Thymus (tissue), 14 donors: ENCODE results near the gene MTLN. TPM values are rescaled to one million over a fixed set of nuclear protein-coding genes. Genes with fewer than 3 reads are reported as not detected.
"Not testable (repeated sequence)": the region's sequence is repeated elsewhere in the genome, so short reads cannot be mapped to it uniquely, and the experiment has no call there.

ENCODE experiments used
- DNase-seq, 9 donors: peaks; one replicate each; pipeline ENCODE4 v3.0.0-alpha.2; 2013; ENCODE audit warnings: low spot score in 9 of 9, low read depth in 6 of 9, missing footprints in 1 of 9
- H3K27ac ChIP-seq, 2 donors: one replicate each; pipeline ENCODE4 v1.5.1; 2013; ENCODE audit warnings: control low read depth in 1 of 2, low read depth in 1 of 2, low read length in 1 of 2, mild to moderate bottlenecking in 1 of 2, moderate library complexity in 1 of 2
- H3K27me3 ChIP-seq, 2 donors: one replicate each; pipeline ENCODE4 v1.5.1; 2013; ENCODE audit warnings: low read length in 1 of 2; ENCODE audit not compliant: control insufficient read depth in 2 of 2, insufficient read depth in 1 of 2
- H3K36me3 ChIP-seq, 2 donors: one replicate each; pipeline ENCODE4 v1.5.1; 2013; ENCODE audit warnings: low read length in 1 of 2, mild to moderate bottlenecking in 1 of 2, moderate library complexity in 1 of 2; ENCODE audit not compliant: control insufficient read depth in 2 of 2, insufficient read depth in 2 of 2
- H3K4me1 ChIP-seq, 2 donors: one replicate each; pipeline ENCODE4 v1.5.1; 2013; ENCODE audit warnings: low read length in 2 of 2; ENCODE audit not compliant: control insufficient read depth in 2 of 2, insufficient read depth in 2 of 2
- H3K4me3 ChIP-seq, 2 donors: one replicate each; pipeline ENCODE4 v1.5.1; 2013; ENCODE audit warnings: low read length in 2 of 2, control low read depth in 1 of 2, mild to moderate bottlenecking in 1 of 2
- H3K9me3 ChIP-seq, 2 donors: one replicate each; pipeline ENCODE4 v1.5.1; 2013; ENCODE audit warnings: low read length in 1 of 2, mild to moderate bottlenecking in 1 of 2; ENCODE audit not compliant: control insufficient read depth in 2 of 2, insufficient read depth in 1 of 2
- WGBS: extraction: QIAGEN DNeasy Blood & Tissue Kit; methylation state at CpG from one replicate; pipeline ENCODE4 v1.1.7; 2013; 5-methylcytosine and 5-hydroxymethylcytosine counted together
- long read RNA-seq, 10 donors: transcript quantifications; one replicate each; lab custom pipeline, GENCODE V29; 2026
- polyA plus RNA-seq: library from polyadenylated mRNA; stranded (reverse); fragments of 200-250 nt; gene quantifications from one replicate; pipeline ENCODE4 v1.2.3, GENCODE V29; 2013
- total RNA-seq: library from RNA; stranded (reverse); fragments of 120-200 nt; gene quantifications from one replicate; pipeline ENCODE4 v1.2.4, GENCODE V29; 2013
- donor health status: healthy.

The MTLN gene
- total RNA-seq (51.2 TPM), polyA plus RNA-seq (140 TPM)
- long read RNA-seq, donor 1, partial matches to known transcripts = 0 of 2 reads
- long read RNA-seq, donor 1, other reads (novel, unspliced or antisense) = 0 of 2 reads
- long read RNA-seq, donor 2, transcript MTLN-203 (2 exons, 441 nt) = major isoform, 24 of 24 reads
- long read RNA-seq, donor 2, partial matches to known transcripts = 0 of 24 reads
- long read RNA-seq, donor 2, other reads (novel, unspliced or antisense) = 0 of 24 reads
- long read RNA-seq, donor 3, transcript MTLN-203 (2 exons, 441 nt) = major isoform, 73 of 73 reads
- long read RNA-seq, donor 3, partial matches to known transcripts = 0 of 73 reads
- long read RNA-seq, donor 3, other reads (novel, unspliced or antisense) = 0 of 73 reads
- long read RNA-seq, donor 4, transcript MTLN-203 (2 exons, 441 nt) = major isoform, 23 of 23 reads
- long read RNA-seq, donor 4, partial matches to known transcripts = 0 of 23 reads
- long read RNA-seq, donor 4, other reads (novel, unspliced or antisense) = 0 of 23 reads
- long read RNA-seq, donor 5, transcript MTLN-203 (2 exons, 441 nt) = major isoform, 76 of 76 reads
- long read RNA-seq, donor 5, partial matches to known transcripts = 0 of 76 reads
- long read RNA-seq, donor 5, other reads (novel, unspliced or antisense) = 0 of 76 reads
- long read RNA-seq, donor 6, transcript MTLN-203 (2 exons, 441 nt) = major isoform, 31 of 31 reads
- long read RNA-seq, donor 6, partial matches to known transcripts = 0 of 31 reads
- long read RNA-seq, donor 6, other reads (novel, unspliced or antisense) = 0 of 31 reads
- long read RNA-seq, donor 7, transcript MTLN-203 (2 exons, 441 nt) = major isoform, 23 of 23 reads
- long read RNA-seq, donor 7, partial matches to known transcripts = 0 of 23 reads
- long read RNA-seq, donor 7, other reads (novel, unspliced or antisense) = 0 of 23 reads
- long read RNA-seq, donor 8, transcript MTLN-203 (2 exons, 441 nt) = major isoform, 11 of 11 reads
- long read RNA-seq, donor 8, partial matches to known transcripts = 0 of 11 reads
- long read RNA-seq, donor 8, other reads (novel, unspliced or antisense) = 0 of 11 reads
- long read RNA-seq, donor 9, transcript MTLN-203 (2 exons, 441 nt) = major isoform, 19 of 19 reads
- long read RNA-seq, donor 9, partial matches to known transcripts = 0 of 19 reads
- long read RNA-seq, donor 9, other reads (novel, unspliced or antisense) = 0 of 19 reads
- long read RNA-seq, donor 10, transcript MTLN-203 (2 exons, 441 nt) = major isoform, 24 of 24 reads
- long read RNA-seq, donor 10, partial matches to known transcripts = 0 of 24 reads
- long read RNA-seq, donor 10, other reads (novel, unspliced or antisense) = 0 of 24 reads

- WGBS = 1% methylated on average over 54 of the region's 54 CpGs
- peak within 1 kb of the TSS; percentile 71 to 80 for H3K4me3 ChIP-seq
- peaks cover 3% of the 10 kb centered on the region in 2 donors for H3K9me3 ChIP-seq
- peaks cover 5 to 9% of the 10 kb centered on the region in 2 donors for H3K36me3 ChIP-seq
- peaks cover 0 to 4% of the 10 kb centered on the region in 2 donors for H3K4me1 ChIP-seq
- peaks cover 4% of the 10 kb centered on the region in 2 donors for H3K27me3 ChIP-seq
- H3K27ac ChIP-seq = peak within 1 kb of the TSS; percentile 49 to 80
- peak; percentile 52 to 88 (median 71) for DNase-seq
Measured at GRCh38 chr2:110211938-110212858, at the start of gene MTLN. TSS of gene MTLN (minus strand) at chr2:110212547. CDS start at chr2:110212525, 22 bp downstream.

DNA sequence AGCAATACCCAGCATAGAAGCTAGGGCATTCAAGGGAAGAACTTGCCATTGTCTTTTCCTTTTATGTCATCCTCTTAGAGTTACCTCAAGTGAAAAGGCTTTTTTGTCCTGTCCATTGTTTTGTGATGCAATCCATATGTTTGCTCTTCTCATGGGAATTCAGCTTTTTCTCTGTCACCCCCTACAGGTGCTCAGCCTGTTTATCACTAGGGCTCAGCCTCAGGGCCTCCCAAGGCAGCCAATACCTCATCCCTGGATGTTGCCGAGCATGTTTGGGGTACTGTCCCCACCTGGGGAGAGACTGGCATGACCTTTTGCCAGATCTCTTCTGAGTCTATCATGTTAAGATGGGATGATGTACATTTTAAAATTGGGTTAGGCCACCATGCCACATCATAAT lies 49.6 kb upstream of the MTLN start:
- H3K9me3 ChIP-seq, H3K4me1 ChIP-seq, H3K4me3 ChIP-seq, H3K36me3 ChIP-seq, DNase-seq, H3K27me3 ChIP-seq, H3K27ac ChIP-seq: not testable (repeated sequence)
- no CpG with 5 or more reads among the region's 1 CpG for WGBS

DNA sequence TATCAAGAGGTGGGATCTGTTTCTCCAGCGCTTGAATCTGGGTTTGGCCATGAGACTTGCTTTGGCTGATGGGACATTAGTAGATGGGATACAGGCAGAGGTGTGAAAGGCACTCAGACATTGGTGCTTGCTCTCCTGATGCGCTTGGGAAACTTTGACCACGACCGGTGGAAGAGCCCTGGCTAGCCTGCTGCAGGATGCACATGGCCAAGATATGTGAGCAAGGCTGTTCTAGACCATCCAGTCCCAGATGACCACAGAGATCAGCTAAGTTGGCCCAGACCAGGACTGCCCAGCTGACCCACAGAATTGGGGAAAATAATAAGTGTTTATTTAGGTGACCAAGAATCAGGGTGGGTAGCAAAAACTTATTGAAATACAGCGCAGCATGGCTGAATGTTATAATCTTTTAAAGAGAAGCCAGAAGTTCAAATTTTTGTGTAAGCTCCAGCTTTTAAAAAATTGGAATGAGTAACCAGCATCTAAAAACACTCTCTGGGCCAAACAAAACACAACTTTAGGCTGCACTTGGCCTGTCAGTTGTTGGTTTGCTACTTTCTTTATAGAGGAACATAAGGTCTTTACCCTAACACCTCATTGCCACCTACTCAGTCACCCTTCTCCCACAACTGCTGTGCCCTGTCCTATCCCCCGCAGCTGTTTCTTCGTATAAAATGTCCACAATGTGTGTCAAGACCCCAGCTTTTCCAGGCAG lies 35.9 kb upstream of the MTLN start:
- not testable (repeated sequence) for H3K27me3 ChIP-seq, H3K36me3 ChIP-seq, H3K4me3 ChIP-seq, DNase-seq, H3K9me3 ChIP-seq, H3K27ac ChIP-seq, H3K4me1 ChIP-seq
- 92% methylated on average over 6 of the region's 7 CpGs for WGBS

DNA sequence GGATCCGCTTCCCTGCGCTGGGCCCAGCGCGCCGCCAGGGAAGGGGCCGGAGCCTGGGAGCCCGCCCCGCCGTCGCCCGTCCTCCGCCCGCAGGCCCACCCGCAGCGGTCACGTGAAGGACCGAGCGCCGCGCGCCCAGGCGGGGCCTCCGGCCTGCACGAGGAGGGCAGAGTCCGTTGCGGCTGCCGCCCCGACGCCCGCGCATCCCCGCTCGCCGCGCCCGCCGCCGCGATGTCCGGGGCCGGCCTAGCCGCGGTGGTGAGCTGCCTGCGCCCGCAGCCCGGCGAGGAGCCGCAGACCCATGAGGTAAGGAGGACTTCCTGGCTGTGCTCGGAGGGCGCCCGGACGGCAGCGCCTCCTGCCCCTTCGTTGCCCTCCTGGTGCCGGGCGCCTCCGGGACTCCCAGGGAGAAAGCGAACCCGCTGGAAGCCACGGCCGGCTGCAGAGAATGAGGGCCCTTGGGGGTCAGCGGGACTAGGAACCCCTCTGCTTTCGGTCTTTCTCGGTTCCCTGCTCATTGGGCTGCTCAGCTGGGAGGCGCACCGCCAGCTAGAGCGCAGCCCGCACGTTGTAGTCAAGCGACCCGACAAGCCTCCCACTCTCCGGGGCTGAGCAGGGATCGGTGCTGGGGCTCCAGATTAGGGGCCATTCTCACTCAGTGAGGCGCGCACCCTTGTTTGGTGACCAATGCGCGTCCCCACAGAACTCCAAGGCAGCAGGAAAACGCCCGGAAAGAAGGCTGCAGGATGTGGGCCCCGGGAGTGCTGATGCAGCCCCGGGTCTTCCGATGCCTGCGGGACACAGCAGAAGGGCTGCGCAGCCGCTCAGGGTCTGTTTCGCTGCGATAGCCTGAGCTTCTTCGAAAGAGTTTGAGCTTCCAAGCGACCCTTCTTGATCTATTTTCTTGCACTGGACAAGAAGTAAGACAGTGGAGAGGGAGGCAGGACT lies 33.4 kb upstream of the MTLN start:
- H3K4me3 ChIP-seq, H3K27ac ChIP-seq, H3K4me1 ChIP-seq, H3K36me3 ChIP-seq, H3K27me3 ChIP-seq, DNase-seq, H3K9me3 ChIP-seq: not testable (repeated sequence)
- WGBS = no CpG with 5 or more reads among the region's 89 CpGs

- not testable (repeated sequence) for H3K4me1 ChIP-seq, H3K36me3 ChIP-seq, H3K27ac ChIP-seq, H3K9me3 ChIP-seq, H3K4me3 ChIP-seq, H3K27me3 ChIP-seq, DNase-seq
- 87% methylated on average over 1 of the region's 3 CpGs for WGBS
Measured at GRCh38 chr2:110243283-110243682, 30.9 kb upstream of the MTLN start.

DNA sequence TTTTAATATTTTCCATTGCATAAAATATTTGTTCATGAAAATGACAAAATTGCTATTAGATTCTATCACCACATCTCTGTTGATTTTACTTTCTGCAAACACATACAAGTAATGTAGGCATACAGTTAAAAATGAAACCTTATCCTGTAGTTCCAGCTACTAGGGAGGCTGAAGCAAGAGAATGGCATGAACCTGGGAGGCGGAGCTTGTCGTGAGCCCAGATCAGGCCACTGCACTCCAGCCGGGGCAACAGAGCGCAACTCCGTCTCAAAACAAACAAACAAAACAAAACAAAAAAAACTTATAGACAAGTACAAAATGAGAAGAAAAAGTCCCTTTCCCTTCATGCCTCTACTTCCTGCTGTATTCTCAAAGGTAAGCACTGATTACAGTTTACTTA lies 22.2 kb upstream of the MTLN start:
- H3K9me3 ChIP-seq, H3K4me1 ChIP-seq, H3K4me3 ChIP-seq, H3K27me3 ChIP-seq, H3K36me3 ChIP-seq, H3K27ac ChIP-seq, DNase-seq: not testable (repeated sequence)
- WGBS = 88% methylated on average over 5 of the region's 5 CpGs

DNA sequence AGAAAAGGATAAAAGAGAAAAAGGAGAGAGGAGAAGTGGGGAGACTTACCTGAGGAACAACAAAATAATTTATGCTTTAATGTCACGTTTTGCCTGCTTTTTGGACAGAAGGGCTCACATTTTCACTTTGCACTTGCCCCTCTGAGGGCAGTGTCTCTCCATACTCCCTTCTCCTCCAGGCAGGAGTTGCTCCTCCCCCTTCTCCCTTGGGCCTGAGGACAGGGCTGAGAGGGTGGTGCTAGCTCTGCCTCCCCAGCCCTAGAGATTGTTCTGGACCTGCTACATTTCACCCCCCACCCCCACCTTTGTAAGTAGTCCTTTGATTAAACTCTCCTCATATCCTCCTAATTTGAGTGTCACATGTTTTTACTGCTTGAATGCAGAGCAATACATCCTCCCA lies 17.5 kb upstream of the MTLN start:
- H3K27ac ChIP-seq, H3K4me1 ChIP-seq, H3K36me3 ChIP-seq, H3K4me3 ChIP-seq, H3K27me3 ChIP-seq, H3K9me3 ChIP-seq, DNase-seq: not testable (repeated sequence)
- WGBS = no CpG with 5 or more reads among the region's 1 CpG
